ENCODE measurements around the gene SYNC.
A peak's percentile ranks its signal among the peaks of the same experiment; 100 is the strongest.
"Not testable (repeated sequence)": the region's sequence is repeated elsewhere in the genome, so short reads cannot be mapped to it uniquely, and the experiment has no call there.

SYNC gene

DNA sequence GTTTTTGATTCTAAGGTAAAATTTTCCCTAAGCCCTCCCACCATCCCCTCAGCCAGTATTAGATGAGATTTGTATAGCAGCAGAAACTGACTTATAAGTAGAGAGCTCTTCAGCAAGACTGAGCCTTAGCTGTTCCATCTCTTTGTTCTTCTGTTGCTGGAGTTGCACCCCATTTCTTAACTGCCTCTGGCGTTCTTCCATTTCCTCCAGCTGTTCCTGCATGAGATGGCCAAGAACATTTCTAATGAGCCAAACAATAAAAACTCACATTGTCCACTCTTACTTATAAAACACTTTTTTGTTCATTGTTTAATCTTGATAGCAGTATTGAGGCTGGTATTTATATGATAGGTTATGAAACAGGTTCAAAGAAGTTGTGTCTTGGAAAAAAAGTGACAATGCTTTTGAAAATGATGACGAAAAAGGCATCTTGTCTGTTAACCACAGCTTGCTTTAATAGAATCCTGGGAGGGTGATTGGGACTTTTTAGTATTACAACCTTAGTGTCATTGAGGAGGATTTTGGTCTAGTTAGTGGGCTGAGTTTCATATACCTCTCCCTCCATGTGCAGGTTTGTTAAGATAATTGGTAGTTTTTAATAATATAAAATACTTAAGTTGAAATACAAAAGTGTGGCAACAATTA lies 18.3 kb downstream of the SYNC start:
- no peak for DNase-seq

DNA sequence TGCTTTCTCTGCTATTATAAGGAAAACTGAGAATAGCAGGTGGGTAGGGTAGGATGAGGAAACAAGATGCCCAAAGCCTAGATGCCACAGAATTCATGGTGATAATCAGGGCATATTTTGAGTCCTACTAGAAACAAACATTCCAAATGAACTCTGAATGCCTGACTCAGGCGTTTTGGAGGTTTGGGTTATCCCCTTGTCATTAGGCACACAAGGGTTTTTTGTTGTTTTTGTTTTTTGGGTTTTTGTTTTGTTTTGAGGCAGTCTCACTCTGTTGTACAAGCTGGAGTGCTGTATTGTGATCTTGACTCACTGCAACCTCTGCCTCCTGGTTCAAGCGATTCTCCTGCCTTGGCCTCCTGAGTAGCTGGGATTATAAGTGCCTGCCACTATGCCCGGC lies 19.2 kb downstream of the SYNC start:
- DNase-seq, result no peak

DNA sequence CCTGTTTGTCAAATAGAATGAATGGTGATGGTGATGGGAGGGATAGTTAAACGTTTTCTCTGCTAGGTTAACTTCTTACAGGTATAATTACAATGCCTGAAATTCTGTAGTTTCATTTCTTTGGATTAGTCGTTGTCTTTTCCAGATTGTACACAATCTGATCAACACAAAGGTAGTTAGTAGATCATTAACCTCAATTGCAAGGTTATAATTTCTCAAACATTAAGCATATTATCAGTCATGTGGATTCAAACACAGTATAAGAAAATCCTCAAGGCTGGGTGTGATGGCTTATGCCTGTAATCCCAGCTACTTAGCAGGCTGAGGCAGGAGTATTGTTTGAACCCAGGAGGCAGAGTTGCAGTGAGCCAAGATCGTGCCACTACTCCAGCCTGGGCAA lies 20.6 kb downstream of the SYNC start:
- no peak for DNase-seq

DNA sequence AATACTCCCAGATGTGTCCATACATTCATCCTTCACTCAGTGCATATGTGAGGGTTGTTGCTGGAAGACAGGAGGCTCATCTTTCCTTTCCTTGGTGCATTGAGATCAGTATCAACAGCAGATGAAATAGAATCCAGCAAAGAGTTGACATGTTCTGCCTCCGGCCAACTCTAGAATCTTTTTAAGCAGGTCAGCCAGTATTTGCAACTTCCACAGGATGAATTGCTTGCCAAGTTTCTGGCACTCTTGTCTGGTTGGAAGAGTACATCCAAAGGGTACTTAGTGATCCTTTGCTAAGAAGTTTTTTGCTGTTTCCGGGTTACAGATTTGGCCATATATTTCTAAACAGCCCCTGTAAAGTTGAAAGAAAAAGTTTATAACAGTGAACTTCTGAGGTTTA lies 21.1 kb downstream of the SYNC start:
- DNase-seq, result no peak

DNA sequence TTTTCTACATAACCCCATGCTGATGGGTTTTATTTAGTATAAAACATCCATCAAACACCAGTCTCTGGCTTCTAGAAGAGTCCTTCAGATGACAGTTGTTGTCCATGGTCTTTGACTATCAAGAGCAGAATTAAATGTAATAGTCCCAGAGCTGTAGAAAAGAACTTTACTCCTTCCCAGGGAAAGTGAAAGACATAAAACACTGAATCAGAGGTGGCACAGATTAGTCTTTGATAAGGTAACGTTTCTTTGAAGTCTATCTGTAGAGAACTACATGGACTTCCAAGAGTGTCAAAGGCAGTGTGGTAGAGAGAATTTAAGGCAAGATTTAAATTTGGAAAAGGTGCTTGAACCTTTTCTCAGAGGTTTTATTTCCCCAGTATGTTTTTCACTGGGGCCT lies 21.9 kb downstream of the SYNC start:
- DNase-seq, result no peak

DNA sequence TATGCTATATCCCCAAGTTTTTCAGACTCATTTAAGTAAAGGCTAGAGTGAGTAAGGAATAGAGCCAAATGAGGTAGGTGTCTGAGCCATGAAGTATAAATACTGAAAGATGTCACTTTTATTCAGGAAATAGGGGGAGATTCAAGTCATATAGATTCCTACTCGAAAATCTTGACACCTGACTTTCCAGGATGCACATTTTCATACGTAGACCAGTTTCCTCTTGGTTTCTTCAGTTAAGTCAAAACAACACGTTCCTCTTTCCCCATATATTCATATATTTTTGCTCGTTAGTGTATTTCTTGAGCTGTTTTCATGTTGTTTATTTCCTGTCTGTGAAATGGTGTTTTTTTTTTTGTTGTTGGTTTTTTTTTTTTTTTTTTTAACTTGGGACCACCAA lies 22.6 kb downstream of the SYNC start:
- DNase-seq, result not testable (repeated sequence)

DNA sequence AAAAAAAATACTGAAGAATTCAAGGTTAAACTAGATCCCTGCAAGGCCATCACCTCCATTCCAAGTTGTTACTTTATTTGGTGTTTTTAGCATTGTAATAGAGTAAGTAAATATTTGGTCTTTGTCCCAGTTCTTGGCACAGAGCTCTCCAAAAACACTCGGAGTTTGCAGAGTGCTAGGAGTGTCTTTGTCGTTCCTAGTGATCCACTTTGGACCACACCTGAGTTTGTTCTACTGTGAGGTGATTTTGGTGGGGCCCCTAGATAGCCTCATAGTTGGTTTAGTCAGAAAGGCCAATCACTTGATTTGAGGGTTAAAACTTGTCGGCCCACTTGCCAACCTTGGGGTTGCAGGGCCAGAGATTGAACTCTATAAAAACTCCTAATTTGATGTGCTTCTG lies 25.6 kb downstream of the SYNC start:
- no peak for DNase-seq

DNA sequence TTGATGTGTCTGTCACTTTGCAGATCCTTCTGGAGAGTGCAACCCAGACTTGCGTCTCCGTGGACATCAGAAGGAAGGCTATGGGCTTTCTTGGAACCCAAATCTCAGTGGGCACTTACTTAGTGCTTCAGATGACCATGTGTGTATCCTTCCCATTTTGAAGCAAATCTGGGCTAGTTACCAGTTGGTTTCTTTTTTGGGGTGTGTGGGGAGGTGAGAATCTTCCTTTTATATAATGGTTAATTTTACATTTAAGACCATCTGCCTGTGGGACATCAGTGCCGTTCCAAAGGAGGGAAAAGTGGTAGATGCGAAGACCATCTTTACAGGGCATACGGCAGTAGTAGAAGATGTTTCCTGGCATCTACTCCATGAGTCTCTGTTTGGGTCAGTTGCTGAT lies 33.9 kb downstream of the SYNC start:
- DNase-seq, result not testable (repeated sequence)

DNA sequence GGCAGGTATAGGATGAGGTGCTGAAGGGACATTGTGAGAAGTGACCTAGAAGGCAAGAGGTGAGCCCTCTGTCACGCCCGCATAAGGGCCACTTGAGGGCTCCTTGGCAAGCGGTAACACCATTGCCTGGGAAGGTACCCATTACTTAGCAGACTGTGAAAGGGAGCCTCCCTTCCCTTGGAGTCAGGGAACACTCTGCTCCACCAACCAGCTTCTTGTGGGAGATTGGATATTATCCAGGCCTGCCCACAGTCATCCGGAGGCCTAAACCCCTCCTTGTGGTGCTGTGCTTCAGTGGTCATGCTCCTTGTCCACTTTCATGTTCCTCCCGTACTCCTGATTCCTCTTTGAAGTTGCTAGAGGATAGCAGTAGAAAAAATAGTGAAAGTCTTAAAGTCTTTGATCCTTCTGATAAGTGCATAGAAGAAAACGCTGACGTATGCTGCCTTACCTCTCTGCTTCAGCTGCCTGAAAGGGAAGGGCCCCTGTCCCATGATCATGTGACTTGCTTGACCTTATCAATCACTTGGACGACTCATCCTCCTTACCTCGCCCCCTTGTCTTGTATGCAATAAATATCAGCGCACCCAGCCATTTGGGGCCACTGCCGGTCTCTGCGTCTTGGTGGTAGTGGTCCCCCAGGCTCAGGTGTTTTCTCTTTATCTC lies 35.5 kb downstream of the SYNC start:
- no peak for DNase-seq

DNA sequence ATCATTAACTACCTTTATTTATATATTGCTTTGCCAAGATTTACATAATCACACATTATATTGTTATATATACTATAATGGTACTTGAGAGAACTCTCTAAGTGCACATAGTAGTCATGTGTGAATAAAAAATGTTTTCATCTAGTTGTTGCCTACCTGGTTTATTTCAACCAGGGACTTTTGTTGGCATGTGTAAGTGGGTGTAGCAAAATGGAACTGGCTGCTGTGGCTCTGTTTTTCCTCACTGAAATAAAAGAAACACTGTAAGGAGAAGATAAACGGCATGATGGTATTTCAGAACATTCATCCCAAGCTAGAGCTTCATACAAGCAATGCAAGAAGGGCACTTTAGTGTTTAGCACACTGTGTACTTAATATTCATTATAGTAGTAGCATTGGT lies 36.7 kb downstream of the SYNC start:
- DNase-seq, result no peak

DNA sequence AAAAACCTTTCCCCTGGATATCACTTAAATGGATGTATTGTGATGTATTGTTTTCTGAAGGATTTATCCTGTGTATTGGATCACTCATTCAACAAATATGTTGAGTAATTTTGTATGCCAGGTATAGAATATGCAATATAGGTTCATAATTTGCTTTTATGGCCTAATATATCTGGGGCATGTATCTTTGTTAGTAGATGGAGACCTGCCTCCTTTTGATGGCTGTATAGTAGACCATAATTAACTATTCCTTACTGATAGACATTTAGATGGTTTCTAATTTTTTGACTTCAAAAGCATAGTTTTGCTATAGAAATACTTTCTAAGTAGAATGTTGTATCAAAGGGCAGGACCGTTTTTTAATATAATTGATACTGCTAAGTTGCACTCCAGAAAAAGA lies 43.0 kb downstream of the SYNC start:
- no peak for DNase-seq

DNA sequence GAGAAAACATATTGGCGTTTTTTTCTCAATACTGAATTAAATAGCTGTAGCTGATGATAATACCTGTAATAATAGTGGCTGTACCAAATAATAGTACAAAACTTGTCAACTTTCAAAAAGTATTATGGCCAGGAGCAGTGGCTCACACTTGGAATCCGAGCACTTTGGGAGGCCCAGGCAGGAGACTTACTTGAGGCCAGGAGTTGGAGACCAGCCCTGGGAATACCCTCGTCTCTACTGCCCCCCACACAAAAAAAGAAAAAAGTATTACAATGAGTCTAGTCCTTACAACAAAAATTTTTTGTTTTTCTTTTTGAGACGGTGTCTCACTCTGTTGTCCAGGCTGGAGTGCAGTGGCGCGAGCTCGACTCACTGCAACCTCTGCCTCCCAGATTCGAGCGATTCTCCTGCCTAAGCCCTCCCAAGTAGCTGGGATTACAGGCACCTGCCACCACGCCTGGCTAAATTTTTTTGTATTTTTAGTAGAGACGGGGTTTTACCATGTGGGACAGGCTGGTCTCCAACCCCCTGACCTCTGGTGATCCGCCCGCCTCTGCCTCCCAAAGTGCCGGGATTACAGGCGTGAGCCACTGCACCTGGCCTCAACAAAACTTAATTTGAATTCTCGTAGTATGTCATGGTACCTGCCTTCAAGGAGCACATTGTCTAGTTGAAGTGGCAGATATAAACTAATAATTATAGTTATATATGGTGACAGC lies 50.2 kb downstream of the SYNC start:
- DNase-seq, result no peak

DNA sequence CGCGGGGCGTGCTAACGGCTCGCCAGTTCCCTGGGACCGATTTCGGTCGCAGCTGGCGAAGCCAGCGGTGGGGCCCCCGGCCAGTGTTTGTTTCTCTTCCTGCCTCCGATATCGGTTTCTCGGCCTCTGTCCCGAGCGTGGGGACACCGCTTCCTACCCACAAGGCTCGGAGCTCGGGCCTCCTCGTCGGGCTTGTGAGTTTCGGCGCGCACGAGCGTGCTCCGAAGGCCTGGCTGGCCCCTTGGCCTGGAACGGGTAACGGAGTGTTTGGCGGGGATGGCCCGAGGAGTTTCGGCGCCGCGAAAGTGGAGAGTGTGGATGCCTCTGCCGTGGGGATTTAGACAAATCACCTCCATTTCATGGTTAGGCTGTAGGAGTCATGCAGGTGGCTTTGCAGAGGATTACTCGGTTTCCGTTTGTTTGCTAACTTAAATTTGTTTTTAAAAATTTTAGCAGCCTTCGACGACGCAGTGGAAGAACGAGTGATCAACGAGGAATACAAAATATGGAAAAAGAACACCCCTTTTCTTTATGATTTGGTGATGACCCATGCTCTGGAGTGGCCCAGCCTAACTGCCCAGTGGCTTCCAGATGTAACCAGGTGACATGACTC lies 51.0 kb downstream of the SYNC start:
- DNase-seq, result no peak

DNA sequence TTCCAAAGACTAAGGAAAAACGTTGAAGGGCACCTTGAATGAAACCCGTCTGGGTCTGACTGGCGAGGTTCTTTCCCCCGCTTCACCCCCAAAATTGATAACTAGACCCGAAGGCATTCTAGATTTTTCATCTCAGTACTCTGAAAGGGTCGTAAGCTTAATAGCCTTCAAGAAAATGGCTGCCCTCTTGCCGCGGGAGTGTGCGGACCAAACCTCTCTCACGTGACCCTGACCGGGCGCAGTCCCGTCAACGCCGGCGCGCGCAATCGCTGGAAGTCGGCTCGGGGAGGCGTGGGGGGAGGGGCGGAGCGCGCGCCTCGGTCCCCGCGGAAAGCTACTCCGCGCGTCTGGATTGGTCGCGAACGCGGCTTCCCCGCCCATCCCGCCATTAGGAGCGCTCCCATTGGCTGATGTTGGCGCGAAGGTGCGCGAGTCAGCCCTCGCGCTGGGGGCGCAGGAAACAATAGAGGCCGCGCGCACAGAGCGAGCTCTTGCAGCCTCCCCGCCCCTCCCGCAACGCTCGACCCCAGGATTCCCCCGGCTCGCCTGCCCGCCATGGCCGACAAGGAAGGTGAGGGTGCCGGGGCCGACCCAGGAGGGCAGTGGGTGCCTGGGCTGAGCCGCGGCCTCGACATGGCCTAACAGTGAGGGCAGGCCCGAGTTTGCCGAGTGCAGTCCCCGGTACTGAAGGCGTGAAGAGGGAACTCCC lies 51.7 kb downstream of the SYNC start, which contains the start of gene RBBP4:
Gene RBBP4 (plus strand): TSS at position 457 of the 709 bp plus-strand sequence. CDS start 99 bp downstream, at position 556.
- DNase-seq, result peak; percentile 87

DNA sequence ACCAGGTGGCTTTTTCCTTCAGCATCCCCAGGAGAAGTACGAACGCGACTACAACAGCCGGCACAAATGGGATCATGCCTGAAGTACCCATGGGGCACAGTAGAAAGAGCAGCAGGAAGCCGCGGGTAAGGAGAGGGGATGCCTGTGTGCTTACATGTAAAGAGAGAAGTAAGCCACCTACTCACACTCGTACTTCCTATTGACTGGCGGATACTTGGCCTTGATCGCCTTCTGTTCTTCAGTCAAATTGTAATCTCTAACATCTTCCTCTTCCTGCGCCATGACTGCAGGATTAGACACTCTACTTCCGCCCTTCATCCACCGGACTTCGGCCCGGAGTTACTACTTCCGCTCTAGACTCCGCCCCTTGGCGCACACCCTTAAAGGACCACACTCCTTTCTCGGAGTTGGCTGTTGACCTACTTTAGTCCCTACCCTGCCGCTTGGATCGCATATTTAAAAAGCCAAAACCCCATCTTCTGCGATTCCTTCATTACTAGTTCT lies 52.3 kb downstream of the SYNC start, which contains the start of gene ZBTB8OS:
Gene ZBTB8OS (minus strand): TSS at position 303 of the 504 bp plus-strand sequence. CDS start 21 bp downstream, at position 282.
- DNase-seq, result peak; percentile 90

DNA sequence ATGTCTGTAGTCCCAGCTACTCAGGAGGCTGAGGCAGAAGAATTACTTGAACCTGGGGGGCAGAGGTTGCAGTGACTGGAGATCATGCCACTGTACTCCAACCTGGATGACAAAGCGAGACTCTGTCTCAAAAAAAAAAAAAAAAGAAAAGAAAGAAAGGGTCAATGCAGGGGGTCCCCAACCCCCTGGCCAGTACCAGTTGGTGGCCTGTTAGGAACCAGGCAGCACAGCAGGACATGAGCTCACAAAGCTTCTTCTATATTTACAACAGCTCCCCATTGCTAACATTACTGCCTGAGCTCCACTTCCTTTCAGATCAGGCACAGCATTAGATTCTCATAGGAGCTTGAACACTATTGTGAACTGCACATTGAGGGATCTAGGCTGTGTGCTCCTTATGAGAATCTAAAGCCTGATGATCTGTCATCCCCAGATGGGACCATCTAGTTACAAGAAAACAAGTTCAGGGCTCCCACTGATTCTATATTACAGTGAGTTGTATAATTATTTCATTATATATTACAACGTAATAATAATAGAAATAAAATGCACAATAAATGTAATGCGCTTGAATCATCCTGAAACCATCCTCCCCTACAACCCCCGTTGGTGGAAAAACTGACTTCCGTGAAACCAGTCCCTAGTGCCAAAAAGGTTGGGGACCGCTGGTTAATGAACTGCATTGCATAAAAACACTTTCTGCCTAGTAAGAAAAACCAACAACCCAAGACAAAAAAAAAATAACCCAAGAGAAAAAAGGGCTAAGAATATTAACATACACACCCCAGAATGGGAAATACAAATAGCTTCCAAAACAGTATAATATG lies 55.0 kb downstream of the SYNC start:
- DNase-seq, result no peak

DNA sequence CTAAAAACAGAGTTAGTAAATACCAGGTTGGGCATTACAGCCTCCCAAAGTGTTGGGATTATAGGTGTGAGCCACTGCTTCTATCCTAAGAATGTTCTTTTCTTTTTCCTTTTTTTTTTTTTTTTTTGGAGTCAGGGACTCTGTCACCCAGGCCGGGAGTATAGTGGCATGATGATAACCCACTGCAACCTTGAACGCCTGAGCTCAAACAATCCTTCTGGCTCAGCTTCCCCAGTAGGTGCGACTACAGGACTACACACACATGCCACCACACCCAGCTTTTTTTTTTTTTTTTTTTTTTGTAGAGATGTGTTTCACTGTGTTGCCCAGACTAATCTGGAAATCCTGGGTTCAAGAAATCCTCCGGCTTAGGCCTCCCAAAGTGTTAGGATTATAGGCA lies 58.1 kb downstream of the SYNC start:
- no peak for DNase-seq

DNA sequence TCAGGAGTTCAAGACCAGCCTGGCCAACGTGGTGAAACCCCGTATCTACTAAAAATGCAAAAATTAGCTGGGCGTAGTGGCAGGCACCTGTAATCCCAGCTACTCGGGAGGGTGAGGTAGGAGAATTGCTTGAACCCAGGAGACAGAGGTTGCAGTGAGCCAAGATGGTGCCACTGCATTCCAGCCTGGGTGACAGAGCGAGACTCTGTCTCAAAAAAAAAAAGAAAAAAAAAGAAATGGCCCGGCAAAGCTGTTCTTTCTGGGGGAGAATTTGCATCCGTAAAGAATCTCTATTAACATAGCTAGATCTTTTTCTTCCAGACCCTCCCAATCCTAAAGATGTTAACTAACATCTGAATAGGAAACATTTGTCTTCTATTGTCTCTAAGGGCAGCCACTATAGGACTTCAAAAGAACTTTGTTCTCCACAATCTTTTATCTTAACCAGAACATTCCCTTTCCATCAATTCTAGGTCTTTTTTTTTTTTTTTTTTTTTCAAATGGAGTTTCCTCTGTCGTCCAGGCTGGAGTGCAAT lies 60.2 kb downstream of the SYNC start:
- DNase-seq, result not testable (repeated sequence)

DNA sequence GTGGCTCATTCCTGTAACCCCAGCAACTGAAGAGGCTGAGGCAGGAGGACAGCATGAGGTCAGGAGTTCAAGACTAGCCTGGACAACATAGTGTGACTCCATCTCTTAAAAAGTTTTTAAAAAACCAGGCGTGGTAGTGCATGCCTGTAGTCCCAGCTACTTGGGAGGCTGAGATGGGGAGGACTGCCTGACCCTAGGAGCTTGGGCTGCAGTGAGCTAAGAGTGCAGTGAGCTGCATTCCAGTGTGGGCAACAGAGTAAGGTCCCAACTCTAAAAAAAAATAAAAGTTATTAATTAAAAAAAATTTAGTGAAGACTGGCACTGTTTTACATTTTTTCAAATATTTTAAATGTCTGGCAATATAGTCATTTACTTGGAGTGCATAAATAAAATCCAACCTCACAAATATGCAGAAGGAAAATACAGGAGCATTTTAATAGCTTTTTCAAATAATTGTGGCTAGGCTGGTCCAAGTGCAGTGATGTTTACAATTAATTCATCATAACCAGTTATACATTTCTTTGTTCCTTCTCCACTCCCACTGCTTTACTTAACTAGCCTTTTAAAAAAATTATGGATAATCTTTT lies 63.0 kb downstream of the SYNC start:
- DNase-seq, result no peak

DNA sequence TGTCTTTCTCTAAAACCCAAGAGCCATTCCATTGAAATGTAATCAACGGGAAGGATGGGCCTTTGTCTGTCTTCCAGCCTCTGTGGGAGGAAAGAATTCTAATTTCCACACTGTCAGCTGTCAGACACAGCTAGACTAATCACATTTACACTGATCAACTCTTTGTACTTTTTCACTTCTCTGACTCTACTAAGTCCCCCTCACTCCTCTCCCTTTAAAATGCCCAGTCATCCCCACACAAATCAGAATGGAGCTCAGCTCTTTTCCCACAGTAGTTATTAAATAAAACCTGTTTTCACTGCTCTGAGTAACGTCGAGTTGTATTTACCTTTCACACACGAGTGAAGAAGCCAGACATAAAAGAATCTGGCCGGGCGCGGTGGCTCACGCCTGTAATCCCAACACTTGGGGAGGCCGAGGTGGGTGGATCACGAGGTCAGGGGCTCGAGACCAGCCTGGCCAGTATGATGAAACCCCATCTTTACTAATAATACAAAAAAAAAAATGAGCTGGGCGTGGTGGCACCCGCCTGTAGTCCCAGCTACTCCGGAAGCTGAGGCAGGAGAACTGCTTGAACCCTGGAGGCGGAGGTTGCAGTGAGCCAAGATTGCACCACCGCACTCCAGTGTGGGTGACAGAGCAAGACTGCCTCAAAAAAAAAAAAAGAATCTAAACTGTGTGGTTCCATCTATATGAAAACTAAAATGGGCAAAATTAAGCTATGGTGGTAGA lies 65.5 kb downstream of the SYNC start:
- DNase-seq, result no peak

Measured in amniotic stem cell (primary cell).